GM12874 (cell line): ENCODE results near the gene EID3.

ENCODE experiments used
- CTCF ChIP-seq: IDR thresholded peaks from 2 replicates; pipeline ENCODE4 v1.5.1; 2011; ENCODE audit warnings: low read depth, mild to moderate bottlenecking, control low read depth, low read length, moderate library complexity; ENCODE audit not compliant: insufficient read depth

EID3 gene

GRCh38 chr12:104309446-104309993 lies 6.0 kb downstream of the EID3 start:
- TF ChIP-seq CTCF, result no peak

GRCh38 chr12:104310751-104311633 lies 7.5 kb downstream of the EID3 start:
- TF ChIP-seq CTCF, result no peak

GRCh38 chr12:104312202-104312601 lies 8.7 kb downstream of the EID3 start:
- TF ChIP-seq CTCF, result no peak

GRCh38 chr12:104312654-104313053 lies 9.1 kb downstream of the EID3 start:
- TF ChIP-seq CTCF, result no peak

- TF ChIP-seq CTCF, result no peak
These were observed 10.2 kb downstream of the EID3 start for GRCh38 chr12:104313568-104314241.

GRCh38 chr12:104314242-104314614 lies 10.7 kb downstream of the EID3 start:
- TF ChIP-seq CTCF, result no peak
